T-helper 17 cell (primary cell): ENCODE results near the gene SREBF2. TPM values are rescaled to one million over a fixed set of nuclear protein-coding genes. Genes with fewer than 3 reads are reported as not detected.

Source experiments
- ATAC-seq: fragments of 150-1000 bp; cut with Tn5 transposase; 2 replicates; pipeline ENCODE4 v1.10.0; 2021; ENCODE audit warnings: mild to moderate bottlenecking, moderate library complexity
- DNase-seq, 3 donors: peaks; one replicate each; pipeline versions ENCODE4 v3.0.0 to v3.0.0-alpha.2; 2020 to 2021
- H3K9me3 ChIP-seq: one replicate; pipeline ENCODE4 v1.7.0; 2013; ENCODE audit warnings: low read length, mild to moderate bottlenecking; ENCODE audit not compliant: control insufficient read depth, poor library complexity, severe bottlenecking
- H3K27ac Mint-ChIP-seq: one replicate; pipeline ENCODE4 v1.8.0; 2022; ENCODE audit warnings: mild to moderate bottlenecking, moderate library complexity, mixed read lengths
- H3K27me3 Mint-ChIP-seq: one replicate; pipeline ENCODE4 v1.8.0; 2022; ENCODE audit warnings: mixed read lengths
- H3K36me3 Mint-ChIP-seq: one replicate; pipeline ENCODE4 v1.8.0; 2022; ENCODE audit warnings: low read depth, mixed read lengths
- H3K4me1 Mint-ChIP-seq: one replicate; pipeline ENCODE4 v1.8.0; 2022; ENCODE audit warnings: mild to moderate bottlenecking, mixed read lengths
- H3K4me3 Mint-ChIP-seq: one replicate; pipeline ENCODE4 v1.8.0; 2022; ENCODE audit warnings: mild to moderate bottlenecking, moderate library complexity, mixed read lengths
- total RNA-seq, 4 donors: library from RNA in 2 of 4; stranded (reverse) in 2 of 4; gene quantifications; one replicate each; pipeline ENCODE4 v1.2.3 and lab custom pipeline; 2022 to 2026

Gene SREBF2
- 100 to 1,000 TPM; 102 to 106 TPM for total RNA-seq
- total RNA-seq (lab: John Stamatoyannopoulos, UW) = 93.9 to 126 reads per million in 2 donors

GRCh38 chr22:41832553-41833368, at the start of gene SREBF2:
TSS of gene SREBF2 (plus strand) at chr22:41833105. CDS start at chr22:41833271, 166 bp downstream.
- peak within 1 kb of the TSS; percentile 99 for H3K27ac Mint-ChIP-seq
- H3K9me3 ChIP-seq = no peaks in the 10 kb centered on the region
- ATAC-seq (peak; percentile 94), DNase-seq (peak; percentile 96 to 98 (median 98))
- no peaks in the 10 kb centered on the region for H3K27me3 Mint-ChIP-seq
- H3K4me1 Mint-ChIP-seq = peaks cover 34% of the 10 kb centered on the region
- H3K36me3 Mint-ChIP-seq = peaks cover 3% of the 10 kb centered on the region
- H3K4me3 Mint-ChIP-seq = peak within 1 kb of the TSS; percentile 92

- Mint-ChIP-seq H3K36me3 (peaks cover 6% of the 10 kb centered on the region), H3K4me3 (no peak overlapping the region), H3K4me1 (peaks cover 36% of the 10 kb centered on the region), H3K27ac (peak overlapping the region; percentile 24), H3K27me3 (no peaks in the 10 kb centered on the region)
- H3K9me3 ChIP-seq = no peaks in the 10 kb centered on the region
- ATAC-seq = no peak
- DNase-seq = no peak
Measured at GRCh38 chr22:41787331-41787730, 45.6 kb upstream of the SREBF2 start.

GRCh38 chr22:41793871-41794270, 39.0 kb upstream of the SREBF2 start:
- H3K4me3 Mint-ChIP-seq = no peak overlapping the region
- H3K4me1 Mint-ChIP-seq = peaks cover 13% of the 10 kb centered on the region
- ATAC-seq (no peak), DNase-seq (no peak)
- H3K27ac Mint-ChIP-seq = no peak overlapping the region
- peaks cover 11% of the 10 kb centered on the region for H3K36me3 Mint-ChIP-seq
- no peaks in the 10 kb centered on the region for H3K9me3 ChIP-seq
- no peaks in the 10 kb centered on the region for H3K27me3 Mint-ChIP-seq

GRCh38 chr22:41798736-41799135, 34.2 kb upstream of the SREBF2 start:
- peaks cover 8% of the 10 kb centered on the region for H3K36me3 Mint-ChIP-seq
- no peak for ATAC-seq
- H3K4me1 Mint-ChIP-seq = peaks cover 25% of the 10 kb centered on the region
- no peaks in the 10 kb centered on the region for H3K27me3 Mint-ChIP-seq
- H3K9me3 ChIP-seq = no peaks in the 10 kb centered on the region
- no peak for DNase-seq
- H3K4me3 Mint-ChIP-seq = peak overlapping the region; percentile 96
- H3K27ac Mint-ChIP-seq = peak overlapping the region; percentile 96

- ATAC-seq (peak; percentile 59), DNase-seq (no peak)
- Mint-ChIP-seq H3K4me1 (peaks cover 27% of the 10 kb centered on the region), H3K27me3 (no peaks in the 10 kb centered on the region), H3K27ac (peak overlapping the region; percentile 96), H3K4me3 (peak overlapping the region; percentile 96), H3K36me3 (peaks cover 7% of the 10 kb centered on the region)
- H3K9me3 ChIP-seq = no peaks in the 10 kb centered on the region
Measured at GRCh38 chr22:41799486-41800347, 33.2 kb upstream of the SREBF2 start.

- peak; percentile 97 for ATAC-seq
- Mint-ChIP-seq H3K36me3 (peaks cover 4% of the 10 kb centered on the region), H3K27me3 (no peaks in the 10 kb centered on the region), H3K27ac (peak within 1 kb of the TSS; percentile 96), H3K4me3 (peak within 1 kb of the TSS; percentile 96), H3K4me1 (peaks cover 27% of the 10 kb centered on the region)
- no peaks in the 10 kb centered on the region for H3K9me3 ChIP-seq
- DNase-seq = peak; percentile 87 to 90 (median 88)
Measured at GRCh38 chr22:41800348-41801146, 32.4 kb upstream of the SREBF2 start, which contains the start of gene CCDC134. TSS of gene CCDC134 (plus strand) at chr22:41800679. CDS start at chr22:41808891, 8,212 bp downstream.

GRCh38 chr22:41801147-41801819, 31.6 kb upstream of the SREBF2 start:
- DNase-seq = no peak
- Mint-ChIP-seq H3K27me3 (no peaks in the 10 kb centered on the region), H3K27ac (peak overlapping the region; percentile 96), H3K4me3 (peak overlapping the region; percentile 96), H3K4me1 (peaks cover 27% of the 10 kb centered on the region), H3K36me3 (peaks cover 2% of the 10 kb centered on the region)
- no peak for ATAC-seq
- no peaks in the 10 kb centered on the region for H3K9me3 ChIP-seq

- Mint-ChIP-seq H3K4me1 (peaks cover 27% of the 10 kb centered on the region), H3K4me3 (peak overlapping the region; percentile 96), H3K36me3 (peaks cover 2% of the 10 kb centered on the region), H3K27me3 (no peaks in the 10 kb centered on the region), H3K27ac (peak overlapping the region; percentile 96)
- ATAC-seq (no peak), DNase-seq (no peak)
- H3K9me3 ChIP-seq = no peaks in the 10 kb centered on the region
Measured at GRCh38 chr22:41801886-41802285, 31.0 kb upstream of the SREBF2 start.

- Mint-ChIP-seq H3K4me3 (no peak overlapping the region), H3K4me1 (peaks cover 24% of the 10 kb centered on the region), H3K27ac (no peak overlapping the region), H3K36me3 (peaks cover 7% of the 10 kb centered on the region), H3K27me3 (no peaks in the 10 kb centered on the region)
- DNase-seq = no peak
- no peaks in the 10 kb centered on the region for H3K9me3 ChIP-seq
- no peak for ATAC-seq
Measured at GRCh38 chr22:41805639-41806038, 27.3 kb upstream of the SREBF2 start.

- H3K9me3 ChIP-seq = no peaks in the 10 kb centered on the region
- Mint-ChIP-seq H3K27ac (no peak overlapping the region), H3K4me1 (peaks cover 9% of the 10 kb centered on the region), H3K27me3 (no peaks in the 10 kb centered on the region), H3K36me3 (peaks cover 5% of the 10 kb centered on the region), H3K4me3 (no peak overlapping the region)
- no peak for ATAC-seq
- no peak for DNase-seq
Measured at GRCh38 chr22:41808400-41808799, 24.5 kb upstream of the SREBF2 start.

- ATAC-seq (no peak), DNase-seq (no peak)
- peaks cover 5% of the 10 kb centered on the region for H3K36me3 Mint-ChIP-seq
- peaks cover 5% of the 10 kb centered on the region for H3K4me1 Mint-ChIP-seq
- no peak overlapping the region for H3K4me3 Mint-ChIP-seq
- no peaks in the 10 kb centered on the region for H3K27me3 Mint-ChIP-seq
- no peaks in the 10 kb centered on the region for H3K9me3 ChIP-seq
- peak overlapping the region; percentile 29 for H3K27ac Mint-ChIP-seq
Measured at GRCh38 chr22:41810022-41810421, 22.9 kb upstream of the SREBF2 start.

- H3K9me3 ChIP-seq = no peaks in the 10 kb centered on the region
- H3K27ac Mint-ChIP-seq = no peak overlapping the region
- no peak for DNase-seq
- H3K36me3 Mint-ChIP-seq = peaks cover 5% of the 10 kb centered on the region
- no peak overlapping the region for H3K4me3 Mint-ChIP-seq
- no peak for ATAC-seq
- H3K4me1 Mint-ChIP-seq = peaks cover 5% of the 10 kb centered on the region
- no peaks in the 10 kb centered on the region for H3K27me3 Mint-ChIP-seq
Measured at GRCh38 chr22:41812805-41813545, 19.9 kb upstream of the SREBF2 start.
